GM18951 (cell line): ENCODE results near the gene RCSD1.

Experiments used
- POLR2A ChIP-seq: IDR thresholded peaks from 4 replicates; pipeline ENCODE4 v1.6.1; 2011; ENCODE audit warnings: mild to moderate bottlenecking; ENCODE audit not compliant: insufficient read length, insufficient read depth; ENCODE audit errors: extremely low read depth
- in situ Hi-C: fragments of 300-500 bp; cut with MboI; formaldehyde crosslinking; loops from one replicate; pipeline ENCODE4 v1.12.0; 2022; ENCODE audit warnings: low sequenced_read_pairs, mixed read lengths, inconsistent platforms; ENCODE audit not compliant: unreplicated experiment

Gene RCSD1

DNA sequence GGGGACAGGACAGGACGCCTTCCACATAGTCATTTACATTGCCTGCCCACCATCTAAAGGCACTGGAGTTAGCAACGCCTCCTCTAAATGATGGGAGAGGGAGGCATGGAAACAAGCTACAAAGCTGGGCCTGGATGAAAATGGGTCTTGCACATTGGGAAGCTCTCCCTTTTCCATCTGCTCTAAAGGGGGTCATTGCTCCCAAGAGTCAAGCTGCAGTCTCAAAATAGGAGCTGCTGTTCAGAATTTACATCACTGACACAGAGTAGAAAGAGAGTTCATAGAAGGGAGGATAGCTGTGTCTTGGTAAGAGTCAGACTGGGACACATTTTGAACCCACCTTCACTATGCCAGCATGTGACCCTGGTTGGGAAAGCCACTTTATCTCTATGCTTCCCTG is 26.6 kb downstream of the RCSD1 start:
- in situ Hi-C loops, result no loop called here
- no peak for TF ChIP-seq POLR2A

DNA sequence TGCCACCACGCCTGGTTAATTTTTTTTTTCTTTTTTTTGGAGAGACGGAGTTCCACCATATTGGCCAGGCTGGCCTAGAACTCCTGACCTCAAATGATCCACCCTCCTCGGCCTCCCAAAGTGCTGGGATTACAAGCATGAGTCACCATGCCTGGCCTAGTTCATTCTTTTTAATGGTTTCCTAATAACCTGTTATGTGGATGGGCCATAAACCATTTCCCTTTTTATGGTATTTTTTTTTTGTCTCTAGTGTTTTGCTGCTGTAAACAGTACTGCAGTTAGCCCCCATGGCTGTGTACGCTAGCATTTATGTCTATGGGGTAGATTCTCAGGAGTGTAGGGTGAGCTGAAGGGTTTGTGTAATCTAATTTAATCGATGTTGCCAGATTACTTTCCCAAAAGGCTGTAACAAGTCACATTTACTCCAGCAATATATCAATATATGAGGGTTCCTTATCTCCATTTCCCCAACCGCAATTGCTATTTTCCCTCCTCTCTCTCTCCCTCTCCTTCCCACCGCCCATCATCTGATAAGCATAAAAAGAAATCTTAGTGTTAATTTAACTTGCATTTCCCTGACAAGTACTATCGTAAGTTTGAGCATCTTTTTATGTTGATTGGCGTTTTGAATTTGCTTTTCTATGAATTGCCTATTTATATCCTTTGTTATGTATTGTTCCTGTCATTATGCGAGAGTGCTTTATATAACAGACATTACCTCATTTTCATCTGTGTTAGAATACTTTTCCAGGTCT is 28.7 kb downstream of the RCSD1 start:
- TF ChIP-seq POLR2A, result no peak
- in situ Hi-C loops, result no loop called here

DNA sequence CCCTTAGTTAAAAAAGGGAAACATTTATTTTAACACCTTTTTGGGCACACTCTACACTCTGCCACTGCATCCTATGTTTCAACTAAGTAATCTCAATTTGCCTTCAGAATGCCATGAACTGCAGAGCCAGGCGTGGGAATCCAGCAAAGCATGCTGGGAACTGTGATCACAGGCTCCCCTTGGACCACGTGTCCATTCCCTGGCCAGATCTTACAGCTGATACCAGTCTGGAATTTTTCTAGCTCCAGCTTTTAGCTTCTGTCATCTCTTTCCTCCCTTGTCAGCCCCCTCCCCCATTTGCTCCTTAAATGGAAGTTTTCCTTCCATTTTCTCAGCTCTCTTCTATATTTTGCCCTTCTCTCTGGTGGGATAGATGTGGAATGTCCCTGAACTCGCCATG is 29.4 kb downstream of the RCSD1 start:
- TF ChIP-seq POLR2A, result no peak
- in situ Hi-C loops, result no loop called here

DNA sequence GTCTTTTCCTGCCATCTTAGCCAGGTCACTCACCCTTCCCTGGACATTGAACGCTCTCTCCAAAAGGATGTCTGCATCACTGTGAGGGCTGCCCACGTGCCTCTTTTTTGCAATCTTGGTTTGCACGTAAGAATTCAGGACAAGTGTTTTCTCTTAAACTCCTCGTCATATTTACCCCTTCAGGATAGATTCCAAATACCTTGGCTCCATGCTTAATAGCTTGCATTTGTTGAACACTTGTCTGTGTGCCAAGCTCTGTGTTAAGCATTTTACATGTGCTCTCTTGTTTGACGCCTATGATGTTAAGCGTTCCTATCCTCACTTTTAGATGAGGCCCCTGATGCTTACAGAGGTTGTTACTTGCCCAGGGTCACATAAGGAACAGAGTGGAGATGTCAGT is 29.8 kb downstream of the RCSD1 start:
- no peak for TF ChIP-seq POLR2A
- in situ Hi-C loops, result no loop called here

DNA sequence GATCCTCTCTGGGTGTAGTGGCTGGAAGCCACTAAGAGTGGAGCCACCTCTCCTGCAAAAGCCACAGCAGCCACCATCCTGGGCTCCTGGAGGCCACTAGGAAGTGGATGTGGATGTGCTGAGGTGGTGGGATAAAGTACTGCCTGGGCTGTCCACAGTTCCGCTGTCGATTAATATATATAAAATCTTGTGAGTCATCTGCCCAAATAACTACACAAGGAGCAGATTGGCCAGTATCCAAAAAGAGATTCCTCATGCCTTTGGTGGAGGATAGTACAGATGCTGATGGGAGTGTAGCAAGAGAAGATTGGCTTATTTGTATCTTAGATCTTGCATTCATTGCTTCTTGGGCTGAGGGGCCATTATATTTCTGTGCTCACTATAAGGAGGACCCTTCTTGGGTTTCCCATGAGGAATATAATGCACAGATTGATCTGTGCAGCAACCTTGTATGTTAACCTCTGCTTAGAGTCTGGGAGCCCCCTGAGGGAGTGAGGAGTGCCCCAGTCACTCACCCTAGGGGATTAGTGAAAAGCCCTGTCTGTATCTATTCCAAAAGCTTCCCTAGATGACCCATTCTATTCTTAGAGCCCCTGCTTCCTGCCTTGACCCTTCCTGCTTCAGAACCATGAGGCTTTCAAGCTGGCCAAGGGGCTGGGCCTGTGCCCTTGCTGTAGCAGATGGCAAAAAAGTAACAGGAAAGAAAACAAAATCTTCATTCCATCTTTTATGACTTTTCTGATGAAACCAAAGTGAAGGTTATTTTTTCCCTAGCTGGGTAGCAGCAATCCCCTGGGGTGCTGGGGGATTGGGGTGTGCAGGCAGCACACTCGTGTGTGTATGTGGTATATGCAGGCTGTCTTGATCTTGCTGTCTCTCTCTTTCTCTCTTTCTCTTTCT is 31.7 kb downstream of the RCSD1 start:
- no peak for TF ChIP-seq POLR2A
- in situ Hi-C loops, result no loop called here

DNA sequence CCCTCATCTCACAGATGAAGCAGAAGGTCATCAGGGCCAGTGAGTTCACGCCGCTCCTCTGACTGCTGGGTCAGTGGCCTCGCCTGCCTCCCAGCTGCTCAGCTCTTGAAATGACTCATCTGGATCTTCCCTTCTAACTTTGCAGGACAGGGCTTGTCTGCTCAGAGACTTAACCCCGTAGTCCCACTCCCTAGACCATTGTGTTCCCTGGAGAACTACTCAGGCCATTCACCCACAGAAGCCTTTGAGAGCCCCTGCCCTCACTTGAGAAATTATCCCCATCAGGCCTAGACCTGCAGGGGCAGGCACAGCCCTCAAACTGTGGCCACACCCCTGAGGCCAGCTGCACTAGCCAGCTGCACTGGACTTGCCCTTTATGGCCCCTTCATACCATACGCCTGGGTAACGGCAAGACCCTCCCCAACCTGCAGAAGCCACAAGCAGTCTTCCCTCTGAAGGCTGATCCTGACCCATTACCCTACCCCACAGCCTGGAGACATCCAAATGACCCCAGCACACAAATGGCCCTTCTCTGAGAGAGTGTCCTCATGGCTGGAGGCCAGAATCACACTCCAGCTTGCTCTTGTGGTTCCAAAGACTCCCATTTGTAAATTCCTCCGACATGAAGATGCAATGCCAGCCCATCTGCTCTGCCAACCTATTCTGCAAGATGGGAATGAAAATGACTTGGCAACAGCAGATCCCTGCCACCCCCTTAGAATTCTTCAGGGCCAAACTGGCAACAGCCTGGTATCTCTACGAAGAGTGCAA is 33.2 kb downstream of the RCSD1 start:
- in situ Hi-C loops, result no loop called here
- peak; percentile 27 for TF ChIP-seq POLR2A

DNA sequence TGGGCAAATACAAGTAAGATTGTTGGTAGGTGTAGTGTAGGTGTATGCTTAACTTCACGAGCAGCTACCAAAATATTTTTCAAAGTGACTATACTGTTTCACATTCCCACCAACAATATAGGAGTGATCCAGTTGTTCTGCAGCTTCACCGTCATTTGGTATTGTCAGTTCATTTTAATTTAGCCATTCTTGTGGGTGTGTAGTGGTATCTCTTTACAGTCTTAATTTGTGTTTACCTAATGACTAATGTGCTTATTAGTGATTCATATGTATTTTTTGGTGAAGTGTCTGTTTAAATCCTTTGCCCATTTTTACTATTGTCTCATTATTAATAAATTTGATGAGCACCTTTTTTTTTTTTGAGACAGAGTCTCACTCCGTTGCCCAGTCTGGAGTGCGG is 35.4 kb downstream of the RCSD1 start:
- no peak for TF ChIP-seq POLR2A
- in situ Hi-C loops, result no loop called here

DNA sequence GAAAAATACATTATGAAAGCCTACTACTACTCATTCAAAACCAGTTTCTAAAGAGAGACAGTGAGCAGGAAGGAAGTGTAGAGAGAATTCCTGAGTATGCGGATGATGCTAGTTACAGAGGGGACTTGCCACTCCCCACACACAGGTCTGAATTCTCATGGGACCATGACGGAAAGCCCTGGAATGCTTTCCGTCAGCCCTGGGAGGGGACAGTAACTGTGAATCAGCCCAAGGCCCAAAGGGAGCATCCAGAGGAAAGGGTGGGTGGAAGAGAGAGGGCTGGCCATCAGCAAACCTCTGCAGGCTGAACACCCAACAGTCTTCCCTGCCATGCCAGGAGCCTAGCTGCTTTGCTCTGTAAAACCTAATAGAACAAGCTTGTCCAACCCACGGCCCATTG is 36.4 kb downstream of the RCSD1 start:
- no peak for TF ChIP-seq POLR2A
- in situ Hi-C loops, result no loop called here

DNA sequence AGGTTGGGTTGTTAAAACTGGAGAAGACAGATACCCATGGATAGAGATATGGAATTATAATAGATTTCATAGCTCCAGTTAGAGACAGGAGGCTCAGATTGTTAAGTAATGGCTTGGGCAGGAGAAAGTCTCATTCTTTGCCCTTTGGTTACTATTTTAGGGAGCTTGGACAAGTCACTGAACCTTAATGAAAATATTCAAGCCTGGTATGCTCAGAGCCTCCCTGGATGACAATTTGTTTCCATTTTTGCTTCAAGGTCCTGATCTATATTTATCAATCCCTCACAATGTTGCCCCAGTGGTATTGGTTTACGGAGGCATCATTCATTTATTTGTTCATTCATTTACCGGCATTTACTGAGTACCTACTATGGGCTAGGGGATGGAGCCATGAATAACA is 37.5 kb downstream of the RCSD1 start:
- in situ Hi-C loops, result no loop called here
- TF ChIP-seq POLR2A, result no peak

DNA sequence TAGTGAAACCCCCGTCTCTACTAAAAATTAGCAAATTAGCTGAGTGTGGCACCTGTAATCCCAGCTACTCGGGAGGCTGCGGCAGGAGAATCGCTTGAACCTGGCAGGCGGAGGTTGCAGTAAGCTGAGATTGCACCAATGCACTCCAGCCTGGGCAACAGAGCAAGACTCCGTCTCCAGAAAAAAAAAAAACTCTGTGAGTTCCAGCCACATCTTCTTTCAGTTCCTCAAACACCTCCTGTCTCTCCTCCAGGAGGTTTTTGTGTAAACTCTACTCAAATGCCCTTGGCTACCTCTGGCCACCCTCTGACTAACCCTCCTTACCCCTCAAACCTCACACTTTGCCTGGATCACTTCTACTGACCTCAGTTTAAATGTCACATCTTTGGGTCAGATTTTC is 38.1 kb downstream of the RCSD1 start:
- no peak for TF ChIP-seq POLR2A
- in situ Hi-C loops, result no loop called here

DNA sequence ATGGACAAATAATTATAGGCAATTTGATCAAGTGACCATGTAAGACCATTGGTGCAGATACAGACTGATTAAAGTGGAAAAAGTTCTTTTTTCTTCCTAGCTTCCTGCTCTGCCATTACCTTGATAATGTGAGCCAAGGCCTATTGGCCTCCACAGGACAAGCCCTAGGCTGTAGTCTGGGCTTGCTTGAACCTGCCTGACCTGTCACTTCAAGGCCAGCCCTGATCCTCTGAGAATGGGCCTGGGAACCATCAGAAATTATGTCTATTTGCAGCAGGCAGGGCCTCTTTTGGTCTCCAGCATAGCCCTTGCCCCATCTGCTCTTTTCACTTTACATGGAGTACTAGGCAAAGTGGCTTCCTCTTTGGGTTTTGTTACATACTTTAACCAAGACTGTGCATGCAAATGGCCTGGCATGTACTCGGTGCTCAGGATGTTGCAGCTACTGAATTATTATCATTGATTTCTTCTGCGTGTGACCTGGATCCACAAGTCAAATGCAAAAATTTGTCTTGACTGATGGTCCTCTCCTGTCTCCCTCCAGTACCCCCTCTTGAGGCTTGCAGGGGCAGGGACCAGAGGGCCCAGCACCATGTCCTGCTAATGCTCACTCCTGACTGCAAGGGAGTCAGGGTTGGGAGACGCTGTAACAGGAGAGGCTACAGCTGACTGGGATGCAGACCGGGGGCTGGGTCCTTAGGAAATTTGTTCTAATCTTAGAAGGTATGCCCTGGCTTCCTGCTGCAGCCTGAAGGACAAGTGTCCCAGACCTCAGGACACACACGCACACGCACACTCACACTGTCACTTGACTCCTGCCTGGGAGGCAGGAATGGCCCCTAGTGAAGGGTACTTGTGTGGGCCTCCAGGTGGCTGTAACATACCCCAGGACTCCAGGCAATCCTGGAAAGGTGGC is 39.4 kb downstream of the RCSD1 start:
- in situ Hi-C loops, result no loop called here
- no peak for TF ChIP-seq POLR2A

DNA sequence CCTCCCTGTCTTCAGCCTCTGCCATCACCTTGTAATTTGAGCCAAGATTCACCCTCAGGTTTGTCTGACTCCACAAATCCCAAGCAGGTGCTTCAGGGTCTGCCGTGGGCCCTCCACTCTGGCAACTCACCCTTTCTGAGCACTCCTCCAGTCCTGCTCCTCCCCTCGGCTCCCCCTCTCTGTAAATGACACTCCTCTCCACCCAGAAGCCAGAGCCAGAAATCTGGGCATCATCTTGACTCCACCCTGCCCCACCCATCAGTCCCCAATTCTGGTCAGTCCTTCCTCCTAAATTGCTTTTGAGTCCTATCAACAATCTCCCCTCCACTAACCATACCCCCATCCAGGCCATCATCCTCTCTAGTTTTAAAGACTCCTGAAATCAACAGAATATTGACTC is 40.5 kb downstream of the RCSD1 start:
- in situ Hi-C loops, result no loop called here
- no peak for TF ChIP-seq POLR2A
